Right lung (tissue), 5 donors: ENCODE measurements around the gene ADAM11. TPM values are rescaled to one million over a fixed set of nuclear protein-coding genes. Genes with fewer than 3 reads are reported as not detected.
"Not testable (repeated sequence)": the region's sequence is repeated elsewhere in the genome, so short reads cannot be mapped to it uniquely, and the experiment has no call there.

ENCODE experiments used
- DNase-seq, 2 donors: peaks; one replicate each; pipeline ENCODE4 v3.0.0-alpha.2; 2013
- polyA plus RNA-seq, 5 donors: library from polyadenylated mRNA; unstranded; fragments of 120-200 nt; gene quantifications; one replicate each; pipeline versions ENCODE4 v1.2.1 to v1.2.3, GENCODE V29; 2013; ENCODE audit warnings: inconsistent platforms in 1 of 5, low replicate concordance in 1 of 5; ENCODE audit not compliant: insufficient read length in 5 of 5, insufficient read depth in 1 of 5

ADAM11 gene
- polyA plus RNA-seq, 5 donors, result 1.5 to 3.4 (median 2.8) TPM

DNA sequence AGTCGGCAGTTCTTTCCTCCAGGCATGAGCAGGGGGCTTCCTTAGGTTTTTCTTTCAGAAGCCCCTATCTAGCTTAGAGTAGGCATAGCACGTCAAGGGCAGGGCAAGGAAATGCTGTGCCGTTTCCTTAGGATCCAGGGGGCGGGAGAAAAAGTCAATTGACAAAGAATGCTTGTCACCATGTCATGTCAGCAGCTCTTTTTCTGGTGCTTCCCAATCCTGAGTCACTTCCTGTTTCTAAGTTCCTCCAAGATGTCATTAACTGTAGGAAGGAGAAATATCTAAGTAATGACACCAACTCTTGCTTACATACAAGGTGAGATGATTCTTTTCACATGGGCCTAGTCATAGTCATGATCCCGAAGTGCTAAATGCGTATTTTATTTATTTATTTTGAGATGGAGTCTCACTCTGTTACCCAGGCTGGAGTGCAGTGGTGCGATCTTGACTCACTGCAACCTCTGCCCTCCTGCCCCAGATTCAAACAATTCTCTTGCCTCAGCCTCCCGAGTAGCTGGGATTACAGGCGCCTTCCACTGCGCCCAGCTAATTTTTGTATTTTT, 36.1 kb downstream of the ADAM11 start:
- no peak for DNase-seq

DNA sequence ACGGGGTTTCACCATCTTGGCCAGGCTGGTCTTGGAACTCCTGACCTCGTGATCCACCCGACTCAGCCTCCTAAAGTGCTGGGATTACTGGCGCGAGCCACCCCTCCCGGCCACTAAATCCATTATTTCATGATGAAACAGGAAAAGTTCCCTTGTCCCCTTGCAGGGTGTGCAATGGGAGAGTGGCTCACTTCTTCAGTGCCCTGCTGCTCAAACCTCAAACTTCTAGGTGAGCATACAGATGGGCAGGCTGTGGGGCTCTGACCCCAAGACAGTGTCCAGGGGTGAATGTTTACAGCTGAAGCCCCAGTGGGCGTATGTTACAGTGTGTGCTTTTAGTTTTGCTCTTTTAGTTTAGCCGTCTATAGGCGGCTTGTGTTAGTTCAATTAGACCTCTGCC, 36.6 kb downstream of the ADAM11 start:
- DNase-seq, result no peak

DNA sequence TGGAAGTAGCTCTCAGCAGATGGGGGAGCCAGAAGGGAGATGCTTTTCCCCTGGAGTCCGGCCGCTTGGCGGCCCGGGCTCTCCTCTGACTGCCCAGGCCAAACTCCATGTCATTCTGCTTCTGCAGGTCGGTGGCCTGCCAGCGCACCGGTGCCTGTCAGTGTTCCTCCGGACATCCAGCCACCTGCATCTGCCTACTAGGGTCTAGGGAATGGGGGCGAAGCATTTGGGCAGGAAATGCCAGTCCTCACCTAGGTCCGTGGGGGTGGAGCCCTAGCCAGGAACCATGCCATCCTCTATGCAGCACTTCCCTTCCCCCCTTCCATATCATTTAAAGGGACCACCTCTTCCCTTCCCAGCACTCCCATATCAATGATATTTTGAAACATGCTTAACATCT, 37.1 kb downstream of the ADAM11 start:
- no peak for DNase-seq

DNA sequence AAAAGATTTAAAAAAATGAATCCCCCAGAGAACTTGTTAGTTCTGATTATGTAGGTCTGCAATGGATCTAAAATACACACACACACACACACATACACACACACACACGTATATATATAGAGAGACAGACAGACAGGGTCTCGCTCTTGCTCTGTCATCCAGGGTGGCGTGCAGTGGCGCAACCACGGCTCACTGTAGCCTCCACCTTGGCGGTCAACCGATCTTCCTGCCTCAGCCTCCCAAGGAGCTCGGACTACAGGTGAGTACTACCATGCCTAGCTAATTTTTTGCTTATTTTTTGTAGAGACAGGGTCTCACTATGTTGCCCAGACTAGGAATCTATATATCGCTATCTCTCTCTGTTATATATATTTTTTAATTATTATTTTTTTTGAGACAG, 37.9 kb downstream of the ADAM11 start:
- DNase-seq, result no peak

DNA sequence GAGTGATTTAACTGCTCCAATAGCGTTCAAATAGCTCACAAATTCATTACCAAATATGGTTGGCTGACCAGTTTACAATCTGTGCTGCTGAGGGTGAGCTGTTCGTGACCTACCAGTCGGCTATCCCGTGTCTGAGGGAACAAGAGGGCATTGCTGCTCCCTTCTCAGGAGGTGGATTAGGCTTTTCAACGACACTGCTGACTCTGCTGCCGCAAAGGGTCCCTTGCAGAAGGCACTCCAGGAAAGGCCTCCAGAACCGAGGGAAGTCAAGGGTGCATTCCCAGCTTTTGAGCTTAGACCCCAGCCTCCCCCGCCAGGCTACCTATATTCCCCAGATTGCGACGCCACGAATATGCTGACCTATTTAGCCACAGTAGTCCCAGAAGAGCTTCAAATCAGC, 39.0 kb downstream of the ADAM11 start:
- no peak for DNase-seq

DNA sequence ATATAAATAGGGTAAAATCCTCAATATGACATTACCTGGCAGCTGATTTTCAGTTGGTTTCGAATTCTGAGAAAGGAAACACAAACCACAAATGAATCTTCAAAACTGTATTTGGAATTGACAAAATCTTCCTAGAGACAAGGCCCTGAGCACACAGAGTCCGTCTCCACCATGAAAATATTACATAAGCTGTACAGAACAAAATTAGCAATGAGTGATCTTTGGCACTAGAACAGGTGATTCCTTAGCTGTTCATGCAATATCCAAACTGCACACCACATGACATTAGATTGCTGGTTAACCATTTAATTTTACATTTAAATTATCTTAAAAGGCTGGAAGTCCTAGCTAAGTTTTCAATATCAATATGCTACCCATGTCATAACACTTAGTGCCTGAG, 39.6 kb downstream of the ADAM11 start:
- no peak for DNase-seq

DNA sequence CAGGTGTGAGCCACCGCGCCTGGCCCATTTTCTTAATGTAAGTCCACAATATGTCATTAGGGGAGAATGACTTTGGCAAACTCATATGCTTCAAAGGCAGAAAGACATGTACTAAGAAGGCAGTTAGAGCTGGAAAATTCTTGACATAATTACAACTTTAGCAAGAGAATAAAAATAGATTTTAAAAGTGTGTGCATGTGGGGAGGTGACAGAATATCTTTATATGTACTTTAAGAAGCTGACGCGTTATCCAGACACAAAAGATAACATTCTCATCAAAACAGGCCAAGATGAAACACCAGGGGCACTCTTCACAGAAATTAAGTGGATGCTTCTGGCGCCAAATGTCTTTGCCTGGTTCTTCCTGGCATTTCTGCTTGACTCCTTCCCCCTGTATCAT, 43.1 kb downstream of the ADAM11 start:
- DNase-seq, result no peak

DNA sequence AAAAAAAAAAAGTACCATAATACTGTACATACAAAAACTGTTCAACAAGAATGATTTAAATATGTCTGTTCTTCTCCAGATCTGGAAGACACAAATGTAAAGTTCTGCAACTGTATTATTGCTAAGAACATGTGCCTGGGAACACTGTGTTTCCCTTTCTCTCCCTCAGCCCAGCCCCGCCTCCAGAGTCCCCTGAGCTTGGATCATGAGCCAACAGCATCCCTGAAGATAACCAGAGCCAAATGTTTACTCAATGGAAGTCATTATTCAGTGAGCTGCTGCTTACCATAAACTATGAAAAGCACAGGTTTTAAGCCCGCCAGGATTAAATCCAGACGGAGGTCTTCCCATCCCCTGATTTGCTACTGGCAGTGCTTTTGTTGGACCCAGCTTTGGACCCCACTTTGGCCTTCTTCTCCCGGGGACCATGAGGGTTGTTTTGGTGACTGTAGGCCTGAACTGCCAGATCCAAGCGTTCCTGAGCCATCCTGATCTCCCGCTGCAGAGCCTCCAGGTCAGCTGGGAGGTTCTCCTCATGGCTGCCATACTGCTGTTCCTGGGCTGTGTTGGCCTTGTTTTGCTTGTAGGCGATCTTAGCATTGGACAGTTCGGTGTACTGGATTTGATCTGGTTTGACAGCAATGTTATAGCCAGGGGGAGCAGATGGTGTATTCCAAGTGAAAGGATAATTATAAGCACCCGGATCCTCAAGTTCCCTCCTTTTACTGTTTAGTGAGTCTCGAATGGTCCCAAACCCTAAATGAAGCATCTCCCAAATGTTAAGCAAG, 45.7 kb downstream of the ADAM11 start:
- DNase-seq, result no peak

DNA sequence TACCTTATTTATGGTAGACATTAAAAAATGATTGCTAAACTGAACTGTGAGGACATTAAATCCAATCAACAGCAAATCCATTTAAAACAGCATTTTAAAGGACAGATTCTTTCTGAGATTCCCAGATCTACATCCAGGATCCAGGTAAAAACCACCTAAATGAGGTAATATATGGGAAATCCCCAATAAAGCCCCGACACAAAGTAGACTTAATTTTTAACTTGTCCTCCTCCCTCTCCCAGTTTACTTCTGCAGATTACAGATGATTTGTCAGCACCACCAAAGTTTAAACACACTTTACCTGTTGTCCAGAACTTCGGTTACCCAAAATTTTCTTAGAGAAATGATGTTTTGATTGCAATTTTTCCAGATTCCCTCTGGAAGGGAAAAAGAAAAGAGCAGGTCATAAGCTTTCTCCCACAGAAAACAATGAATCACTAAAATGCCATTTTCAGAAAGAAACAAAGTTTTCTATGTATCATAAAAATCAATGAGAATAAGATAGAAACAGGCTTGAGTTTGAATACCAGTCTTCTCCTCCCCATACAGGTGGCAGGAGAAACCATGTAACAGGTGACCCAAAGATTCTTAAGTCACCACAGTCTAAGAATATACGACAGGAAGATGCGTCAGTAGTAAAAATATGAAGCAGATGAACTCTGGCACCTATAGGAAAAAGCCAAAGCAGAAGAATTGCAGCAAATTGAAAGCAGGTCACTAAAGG, 48.5 kb downstream of the ADAM11 start:
- DNase-seq, result no peak

DNA sequence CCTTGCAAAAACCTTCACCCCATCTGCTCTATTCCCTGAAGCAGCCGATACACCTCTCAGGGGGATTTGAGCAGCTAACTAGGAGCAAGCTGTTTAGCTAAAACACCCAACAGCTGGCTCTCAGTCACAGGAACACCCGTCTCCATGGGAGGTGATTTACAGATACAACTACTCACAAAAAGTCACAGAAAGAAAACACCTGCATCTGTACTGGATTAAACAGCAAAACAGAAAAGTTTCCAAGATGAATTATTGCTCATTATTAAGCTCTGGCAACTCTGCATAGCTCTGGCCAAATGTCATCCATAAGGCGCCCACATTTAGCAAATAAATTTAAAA, 49.0 kb downstream of the ADAM11 start:
- no peak for DNase-seq

DNA sequence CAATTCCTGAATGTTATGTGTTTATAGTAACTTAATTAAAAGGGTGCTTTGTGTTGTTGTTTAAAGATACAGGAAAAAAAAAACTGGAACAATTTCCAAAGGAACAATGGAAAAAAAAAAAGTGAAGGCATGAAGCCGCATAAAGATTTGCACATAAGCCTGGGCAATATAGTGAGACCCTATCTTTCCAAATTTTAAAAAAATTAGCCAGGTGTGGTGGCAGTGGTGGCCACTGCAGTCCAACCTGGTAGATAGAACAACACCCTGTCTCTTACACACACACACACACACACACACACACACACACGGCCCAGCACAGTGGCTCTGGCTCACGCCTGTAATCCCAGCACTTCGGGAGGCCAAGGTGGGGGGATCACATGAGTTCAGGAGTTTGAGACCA, 49.4 kb downstream of the ADAM11 start:
- DNase-seq, result no peak

DNA sequence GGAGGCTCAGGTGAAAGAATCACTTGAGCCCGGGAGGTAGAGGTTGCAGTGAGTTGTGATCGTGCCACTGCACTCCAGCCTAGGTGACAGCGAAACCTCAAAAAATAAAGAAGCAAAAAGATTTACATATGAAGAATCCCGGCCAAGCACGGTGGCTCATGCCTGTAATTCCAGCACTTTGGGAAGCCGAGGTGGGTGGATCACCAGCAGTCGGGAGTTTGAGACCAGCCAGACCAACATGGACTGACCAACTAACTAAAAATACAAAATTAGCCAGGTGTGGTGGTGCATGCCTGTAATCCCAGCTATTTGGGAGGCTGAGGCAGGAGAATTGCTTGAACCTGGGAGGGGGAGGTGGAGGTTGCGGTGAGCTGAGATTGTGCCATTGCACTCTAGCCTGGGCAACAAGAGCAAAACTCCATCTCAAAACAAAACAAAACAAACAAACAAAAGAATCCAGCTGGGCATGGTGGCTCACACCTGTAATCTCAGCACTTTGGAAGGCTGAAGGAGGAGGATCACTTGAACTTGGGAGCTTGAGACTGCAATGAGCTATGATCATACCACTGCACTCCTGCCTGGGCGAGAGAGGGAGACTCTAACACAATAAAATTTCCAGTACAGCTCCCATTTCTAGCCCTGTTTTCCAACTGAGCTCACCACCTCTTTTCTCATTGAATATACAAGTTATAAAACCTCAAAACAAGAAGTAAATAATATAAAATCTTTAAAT, 50.0 kb downstream of the ADAM11 start:
- DNase-seq, result not testable (repeated sequence)

DNA sequence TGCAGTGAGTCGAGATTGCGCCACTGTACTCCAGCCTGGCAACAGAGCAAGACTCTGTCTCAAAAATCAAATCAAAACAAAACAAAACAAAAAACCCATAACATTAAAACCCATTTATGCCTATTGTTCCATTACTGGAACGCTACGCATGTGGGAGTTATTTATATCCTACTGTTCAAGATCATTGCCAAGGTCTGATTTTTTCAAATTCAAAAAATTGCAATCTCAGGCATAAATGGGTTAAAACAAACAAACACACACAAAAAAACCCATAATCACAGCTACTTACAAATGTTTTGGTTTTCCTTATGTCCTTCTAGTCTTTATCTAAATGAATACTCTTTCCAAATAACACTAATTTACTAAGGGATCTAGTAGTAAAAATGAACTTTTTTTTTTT, 53.5 kb downstream of the ADAM11 start:
- peak; percentile 31 to 46 for DNase-seq

DNA sequence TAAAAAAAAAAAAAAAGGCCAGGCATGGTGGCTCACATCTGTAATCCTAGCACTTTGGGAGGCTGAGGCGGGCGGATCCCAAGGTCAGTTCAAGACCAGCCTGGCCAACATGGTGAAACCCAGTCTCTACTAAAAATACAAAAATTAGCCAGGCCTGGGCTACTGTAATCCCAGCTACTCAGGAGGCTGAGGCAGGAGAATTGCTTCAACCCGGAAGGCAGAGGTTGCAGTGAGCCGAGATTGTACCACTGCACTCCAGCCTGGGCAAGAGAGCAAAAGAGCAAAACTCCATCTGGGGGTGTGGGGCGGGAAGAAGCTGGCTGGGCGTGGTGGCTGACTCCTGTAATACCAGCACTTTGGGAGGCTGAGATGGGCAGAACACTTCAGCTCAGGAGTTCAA, 59.7 kb downstream of the ADAM11 start:
- not testable (repeated sequence) for DNase-seq

DNA sequence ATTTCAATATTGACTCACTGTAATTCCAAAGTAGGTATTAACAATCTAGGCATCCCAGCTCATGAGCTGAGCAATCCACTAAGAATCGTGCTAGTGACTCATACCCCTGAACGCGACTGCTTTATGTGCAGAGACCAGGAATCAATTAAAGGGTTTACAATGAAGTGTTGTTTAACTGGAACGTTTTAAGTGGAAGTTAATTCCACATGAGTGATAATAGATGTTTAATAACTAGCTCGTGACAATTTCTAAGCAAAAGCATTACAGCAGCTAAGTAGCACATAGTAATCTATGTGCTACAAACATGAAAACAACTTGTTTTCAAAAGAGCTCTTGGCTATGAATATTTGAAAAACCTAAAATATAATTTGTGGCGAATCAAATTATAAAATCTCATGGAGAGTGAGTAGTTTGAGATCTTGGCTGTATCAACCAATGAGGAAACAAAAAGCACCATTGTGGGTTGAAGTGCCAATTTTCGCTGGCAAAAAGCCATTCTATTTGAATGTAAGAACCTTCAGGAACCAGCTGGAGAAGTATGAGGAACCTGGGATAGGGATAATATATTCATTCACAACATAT, 61.9 kb downstream of the ADAM11 start:
- peak; percentile 34 to 35 for DNase-seq

DNA sequence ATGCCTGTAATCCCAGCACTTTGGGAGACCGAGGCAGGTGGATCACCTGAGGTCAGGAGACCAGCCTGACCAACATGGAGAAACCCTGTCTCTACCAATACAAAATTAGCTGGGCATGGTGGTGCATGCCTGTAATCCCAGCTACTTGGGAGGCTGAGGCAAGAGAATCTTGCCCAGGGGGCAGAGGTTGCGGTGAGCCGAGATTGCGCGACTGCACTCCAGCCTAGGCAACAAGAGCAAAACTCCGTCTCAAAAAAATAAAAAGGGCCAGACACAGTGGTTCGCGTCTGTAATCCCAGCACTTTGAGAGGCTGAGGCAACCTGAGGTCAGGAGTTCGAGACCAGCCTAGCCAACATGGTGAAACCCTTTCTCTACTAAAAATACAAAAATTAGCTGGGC, 66.4 kb downstream of the ADAM11 start:
- not testable (repeated sequence) for DNase-seq

DNA sequence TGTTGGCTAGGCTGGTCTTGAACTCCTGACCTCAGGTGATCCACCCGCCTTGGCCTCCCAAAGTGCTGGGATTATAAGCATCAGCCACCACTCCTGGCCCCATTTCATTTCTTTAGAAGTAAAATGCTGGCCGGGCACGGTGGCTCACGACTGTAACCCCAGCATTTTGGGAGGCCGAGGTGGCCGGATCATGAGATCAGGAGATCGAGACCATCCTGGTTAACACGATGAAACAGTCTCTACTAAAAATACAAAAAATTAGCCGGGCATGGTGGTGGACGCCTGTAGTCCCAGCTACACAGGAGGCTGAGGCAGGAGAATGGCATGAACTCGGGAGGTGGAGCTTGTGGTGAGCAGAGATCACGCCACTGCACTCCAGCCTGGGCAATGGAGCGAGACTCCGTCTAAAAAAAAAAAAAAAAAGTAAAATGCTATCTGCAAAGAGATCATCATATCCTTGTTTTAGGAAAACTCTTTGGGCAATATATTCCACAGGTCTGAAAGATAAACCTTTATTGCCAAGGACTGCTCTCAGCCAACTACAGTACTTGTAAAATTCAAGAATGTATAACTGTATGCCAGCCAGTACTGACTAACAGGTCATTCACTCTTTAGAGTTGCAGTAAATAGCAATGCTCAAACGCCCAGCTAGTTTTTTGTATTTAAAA, 67.5 kb downstream of the ADAM11 start:
- DNase-seq, result no peak

DNA sequence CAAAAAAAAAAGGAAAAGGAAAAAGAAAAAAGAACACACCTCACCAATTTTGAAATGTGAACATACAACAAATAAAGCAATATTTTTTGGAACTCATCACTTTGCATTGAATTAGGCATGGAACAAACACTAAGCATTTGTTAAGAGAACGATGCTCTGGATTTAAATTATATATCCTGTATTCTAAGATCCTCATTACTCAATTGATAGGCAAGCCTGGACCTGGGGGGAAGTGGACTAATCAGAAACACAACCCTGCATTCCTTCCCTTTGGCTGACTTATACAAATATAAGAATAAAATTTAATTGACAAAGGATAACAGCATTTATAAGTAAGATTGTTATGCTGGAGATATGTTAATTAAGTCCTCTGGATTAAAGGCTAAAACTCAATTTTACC, 69.1 kb downstream of the ADAM11 start:
- DNase-seq, result no peak

DNA sequence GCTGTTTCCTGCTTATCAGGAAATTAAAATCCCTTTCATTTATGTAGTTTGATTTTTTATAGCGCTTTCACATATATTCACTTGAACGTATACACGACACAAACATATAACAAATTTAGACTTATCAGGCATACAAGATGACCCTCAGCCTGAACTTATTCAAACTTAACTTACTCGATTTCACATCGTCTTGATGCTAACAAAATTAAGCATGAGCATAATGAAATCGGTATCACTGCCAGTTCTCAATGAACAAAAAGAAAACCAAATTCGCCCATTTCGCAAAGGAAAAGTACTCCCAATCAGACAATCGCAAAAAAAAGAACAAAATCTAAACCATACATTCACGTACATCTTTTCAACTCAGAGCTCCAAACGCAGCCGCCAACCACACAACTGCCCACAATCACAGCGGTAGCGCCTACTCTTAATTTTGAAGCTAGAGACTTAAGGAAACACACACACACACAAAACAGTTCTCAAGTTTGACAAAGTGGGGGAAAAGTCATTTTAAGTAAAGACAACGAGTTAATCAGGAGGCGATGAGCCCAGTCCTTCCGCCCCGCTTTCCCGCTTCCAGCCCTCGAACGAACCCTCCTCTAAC, 70.2 kb downstream of the ADAM11 start:
- peak; percentile 28 to 37 for DNase-seq

DNA sequence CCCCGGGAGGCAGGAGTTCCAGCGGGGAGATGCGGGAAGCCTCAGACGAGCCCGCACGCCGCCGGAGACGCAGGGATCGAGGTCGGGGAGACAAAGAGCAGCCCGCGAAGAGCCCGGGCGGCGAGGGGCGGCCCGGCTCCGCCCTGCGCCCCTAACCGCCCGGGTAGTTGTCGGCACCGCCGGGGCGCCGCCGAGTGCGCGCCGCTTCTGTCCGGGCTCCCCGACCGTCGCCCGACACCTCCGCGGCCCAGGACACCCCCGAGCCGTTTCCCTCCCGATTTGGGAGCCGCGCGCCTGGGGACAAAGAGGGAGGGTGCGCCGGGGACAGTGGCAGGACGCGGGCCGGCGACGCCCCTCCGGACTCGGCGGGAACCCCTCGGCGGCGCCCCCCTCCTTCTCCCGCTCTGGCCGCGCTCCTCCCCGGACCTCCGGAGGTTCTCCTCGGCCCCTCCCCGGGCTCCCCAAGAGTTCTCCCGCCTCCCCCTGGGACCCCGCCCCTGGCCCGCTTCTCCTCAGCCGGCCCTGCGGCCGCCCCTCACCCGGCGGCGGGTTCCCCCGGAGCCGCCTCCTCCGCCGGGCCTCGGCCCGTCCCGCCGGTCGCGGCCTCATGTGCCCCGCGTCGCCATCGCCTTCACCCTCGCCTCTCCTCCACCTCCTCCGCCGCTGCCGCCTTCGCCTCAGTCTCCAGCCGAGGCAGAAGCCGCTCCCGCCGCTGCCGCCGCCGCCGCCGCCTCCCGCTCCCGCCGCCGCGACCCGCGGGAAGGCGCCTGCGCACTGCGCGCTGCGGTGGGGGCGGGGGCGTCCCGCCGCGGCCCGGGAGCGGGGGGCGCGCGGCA, 71.0 kb downstream of the ADAM11 start, which contains the start of gene GJC1:
TSS of gene GJC1 (minus strand) at position 765 of the 836 bp plus-strand sequence. CDS start 24,470 bp downstream, outside the sequence.
- peak; percentile 65 to 72 for DNase-seq
